Heart left ventricle (tissue), 16 donors: Measurements from ENCODE around the gene C2CD2. TPM values are rescaled to one million over a fixed set of nuclear protein-coding genes. Genes with fewer than 3 reads are reported as not detected.
A peak's percentile ranks its signal among the peaks of the same experiment; 100 is the strongest.

ENCODE experiments used
- ATAC-seq, 4 donors: fragments of 200-7000 bp; cut with Tn5 transposase; one replicate each; pipeline ENCODE4 v1.9.1; 2020 to 2022; ENCODE audit warnings: moderate library complexity in 4 of 4, mild to moderate bottlenecking in 3 of 4, moderate number of reproducible peaks in 1 of 4
- DNase-seq, 5 donors: peaks; one replicate each; pipeline ENCODE4 v3.0.0-alpha.2; 2020
- H3K27ac ChIP-seq, 12 donors: fragments of 200-600 bp; sonication (generic) in 4 of 12; one replicate each; pipeline versions ENCODE4 v1.5.0 to v1.8.0; 2016 to 2022; ENCODE audit warnings: mild to moderate bottlenecking in 2 of 12
- H3K27me3 ChIP-seq, 9 donors: fragments of 200-600 bp; sonication (generic) in 2 of 9; one replicate each; pipeline versions ENCODE4 v1.5.1 to v1.8.0; 2016 to 2022; ENCODE audit warnings: mild to moderate bottlenecking in 3 of 9
- H3K36me3 ChIP-seq, 9 donors: fragments of 200-600 bp; sonication (generic) in 2 of 9; one replicate each; pipeline versions ENCODE4 v1.5.0 to v1.8.0; 2018 to 2022; ENCODE audit warnings: mild to moderate bottlenecking in 2 of 9
- H3K4me1 ChIP-seq, 12 donors: fragments of 200-600 bp; sonication (generic) in 4 of 12; one replicate each; pipeline versions ENCODE4 v1.5.0 to v1.8.0; 2016 to 2022; ENCODE audit warnings: mild to moderate bottlenecking in 3 of 12
- H3K4me3 ChIP-seq, 12 donors: fragments of 200-600 bp; sonication (generic) in 4 of 12; one replicate each; pipeline versions ENCODE4 v1.5.0 to v1.8.0; 2017 to 2022; ENCODE audit warnings: mild to moderate bottlenecking in 9 of 12, moderate library complexity in 4 of 12
- H3K9me3 ChIP-seq, 12 donors: fragments of 200-600 bp; sonication (generic) in 4 of 12; one replicate each; pipeline versions ENCODE4 v1.5.0 to v1.8.0; 2016 to 2022; ENCODE audit warnings: mild to moderate bottlenecking in 1 of 12
- CTCF ChIP-seq, 12 donors: fragments of 200-600 bp; sonication (generic) in 4 of 12; IDR thresholded peaks; one replicate each; pipeline versions ENCODE4 v1.5.0 to v1.8.0; 2018 to 2022; ENCODE audit warnings: antibody characterized with exemption in 12 of 12, mild to moderate bottlenecking in 5 of 12
- POLR2A ChIP-seq, 2 donors: fragments of 450-650 bp; IDR thresholded peaks; one replicate each; pipeline ENCODE4 v1.6.1; 2017; ENCODE audit warnings: antibody characterized with exemption in 2 of 2, mild to moderate bottlenecking in 2 of 2, moderate library complexity in 2 of 2
- WGBS, 4 donors: extraction: QIAGEN DNeasy Blood & Tissue Kit in 2 of 4; methylation state at CpG; one replicate each; pipeline versions ENCODE4 v1.1.5 to v1.1.7; 2013 to 2018; 5-methylcytosine and 5-hydroxymethylcytosine counted together
- intact Hi-C, 10 donors: fragments of 100-400 bp; cut with DNase I; formaldehyde crosslinking; loops; one replicate each; pipeline versions ENCODE4 v1.11.1 to v1.14.2; 2022
- polyA plus RNA-seq, 2 donors: library from polyadenylated mRNA; stranded (reverse); fragments of 200-250 nt; gene quantifications; one replicate each; pipeline ENCODE4 v1.2.3, GENCODE V29; 2013
- total RNA-seq, 9 donors: library from RNA; depleted of rRNA in 2 of 9; stranded (reverse); fragments of >200 nt in 2 of 9; fragmentation: NEBNext Ultra II Directional in 3 of 9; extraction: Animal tissue kit (Norgen Biotek cat#: 25700) in 3 of 9; gene quantifications; one replicate each; pipeline versions ENCODE4 v1.1.0 to v1.2.4, GENCODE V29; 2016 to 2023
- donor health status: ischemic (EF 13 %, LVEDD 7.1; RV severe dilation, severe dysfunction).
- donor health status: healthy with polysubstance abuse.
- donor health status: DM: no; HTN: yes; CAD: no.
- donor health status: DM: no; HTN: no; CAD: no.
- donor health status: ischemic (EF 25% LVEDD 6.9; RV normal size, moderate dysfunction).
- donor health status: ischemic (EF 25% LVEDD 5.7; RV mildly dilated, moderate dysfunction).
- donor health status: healthy.
- donor health status: DM: yes; HTN: yes; CAD: no.
- donor health status: ischemic (EF 35%, LVEDD 5.7; RV mildly dilated, moderate dysfunction).
- donor health status: nonischemic (EF 11% LVEDD 7.7; RV severe dilation, severe dysfunction).
- donor health status: DM: yes; HTN: yes; CAD: no.
- donor health status: PGD.
- donor health status: ischemic (EF 29% LVEDD 5.4; RV normal size, mild dysfunction).
- donor health status: nonischemic (EF 23%, LVEDD 6.1; RV moderate dilation, normal function).

Gene C2CD2
- total and polyA plus RNA-seq, 11 donors = 3.8 to 13.9 (median 6.0) TPM

GRCh38 chr21:41928621-41929220 is 25.1 kb downstream of the C2CD2 start:
- Histone ChIP-seq H3K27ac (peak overlapping the region in 9 of 12 donors; percentile 26 to 92 (median 47)), H3K9me3 (no peaks in the 10 kb centered on the region), H3K4me3 (no peak overlapping the region), H3K4me1 (peaks cover 0 to 73% (median 40%) of the 10 kb centered on the region in 12 donors), H3K27me3 (no peaks in the 10 kb centered on the region), H3K36me3 (no peaks in the 10 kb centered on the region)
- TF ChIP-seq CTCF (IDR thresholded peaks at IDR 0.05) (no peak), POLR2A (IDR thresholded peaks at IDR 0.05) (no peak)
- peak in 1 of 4 donors; percentile 42 for ATAC-seq
- intact Hi-C loops = loop anchor here in 3 of 10 donors (5.0 kb wide), 3 partner anchors 51 to 189 kb away; partner anchors contain the start of genes PRDM15 (in 3 of the 3) and ZBTB21 (in 1 of the 3)
- DNase-seq = no peak
- WGBS, 4 donors = 48 to 73% (median 63%) methylated on average over 10 of the region's 10 CpGs

- Histone ChIP-seq H3K36me3 (no peaks in the 10 kb centered on the region), H3K4me3 (peak overlapping the region in 1 of 12 donors; percentile 21), H3K4me1 (peaks cover 0 to 69% (median 34%) of the 10 kb centered on the region in 12 donors), H3K9me3 (no peaks in the 10 kb centered on the region), H3K27me3 (no peaks in the 10 kb centered on the region), H3K27ac (peak overlapping the region in 11 of 12 donors; percentile 37 to 92 (median 85))
- ATAC-seq = peak in 1 of 4 donors; percentile 17
- intact Hi-C loops = loop anchor here in 3 of 10 donors (2.0 to 5.0 kb wide), 4 partner anchors 25 to 189 kb away; partner anchors contain the start of genes PRDM15 (in 3 of the 3) and ZBTB21 (in 1 of the 3)
- TF ChIP-seq POLR2A (IDR thresholded peaks at IDR 0.05) = no peak
- 81 to 89% (median 83%) methylated on average over 17 of the region's 17 CpGs for WGBS, 4 donors
- DNase-seq = no peak
These were observed 25.9 kb downstream of the C2CD2 start for GRCh38 chr21:41927727-41928409.

- DNase-seq (no peak), ATAC-seq (no peak)
- TF ChIP-seq POLR2A (IDR thresholded peaks at IDR 0.05) (no peak), CTCF (IDR thresholded peaks at IDR 0.05) (no peak)
- Histone ChIP-seq H3K9me3 (no peaks in the 10 kb centered on the region), H3K4me3 (peak overlapping the region in 11 of 12 donors; percentile 10 to 62 (median 47)), H3K27me3 (no peaks in the 10 kb centered on the region), H3K4me1 (peaks cover 0 to 70% (median 34%) of the 10 kb centered on the region in 12 donors), H3K27ac (peak overlapping the region; percentile 60 to 92 (median 85)), H3K36me3 (no peaks in the 10 kb centered on the region)
- WGBS, 4 donors = 40 to 53% (median 43%) methylated on average over 3 of the region's 3 CpGs
- intact Hi-C loops = loop anchor here in 3 of 10 donors (2.0 to 5.0 kb wide), 4 partner anchors 26 to 191 kb away; partner anchors contain the start of genes PRDM15 (in 3 of the 3) and ZBTB21 (in 1 of the 3)
These were observed 27.0 kb downstream of the C2CD2 start for GRCh38 chr21:41926807-41927171.

- WGBS, 4 donors = 37 to 47% (median 39%) methylated on average over 11 of the region's 11 CpGs
- TF ChIP-seq CTCF (IDR thresholded peaks at IDR 0.05) (no peak), POLR2A (IDR thresholded peaks at IDR 0.05) (no peak)
- H3K4me3 ChIP-seq = peak overlapping the region in 11 of 12 donors; percentile 10 to 62 (median 47)
- no peaks in the 10 kb centered on the region for H3K9me3 ChIP-seq
- H3K27me3 ChIP-seq = no peaks in the 10 kb centered on the region
- peaks cover 0 to 75% (median 37%) of the 10 kb centered on the region in 12 donors for H3K4me1 ChIP-seq
- DNase-seq = no peak
- peak; percentile 39 to 79 (median 44) for ATAC-seq
- H3K27ac ChIP-seq = peak overlapping the region; percentile 60 to 92 (median 85)
- intact Hi-C loops = loop anchor here in 3 of 10 donors (2.0 to 5.0 kb wide), 4 partner anchors 27 to 191 kb away; partner anchors contain the start of genes PRDM15 (in 3 of the 3) and ZBTB21 (in 1 of the 3)
- H3K36me3 ChIP-seq = no peaks in the 10 kb centered on the region
These were observed 27.6 kb downstream of the C2CD2 start for GRCh38 chr21:41926117-41926806.
